Measurements from ENCODE around the gene KCNT1. TPM values are rescaled to one million over a fixed set of nuclear protein-coding genes. Genes with fewer than 3 reads are reported as not detected.

The KCNT1 gene
- total and polyA plus RNA-seq, 3 donors from 2014 or later = 1.8 to 7.3 (median 5.3) TPM

- no peak overlapping the region for H3K4me3 ChIP-seq
- whole genome bisulfite sequencing, 2 donors = 95% methylated on average over 10 to 19 of the region's 19 CpGs
- no peak for DNase-seq
- no peak overlapping the region for H3K27ac ChIP-seq
- intact Hi-C loops (cut with DNase I; ENCODE audit: low total_unique reads) = no loop called here
- no peaks in the 10 kb centered on the region for H3K27me3 ChIP-seq
- no peaks in the 10 kb centered on the region for H3K4me1 ChIP-seq
- H3K36me3 ChIP-seq (ENCODE audit: low read depth, missing control alignments) = no peaks in the 10 kb centered on the region
- TF ChIP-seq POLR2A (IDR thresholded peaks at IDR 0.05) = no peak
- no peak for TF ChIP-seq CTCF (IDR thresholded peaks at IDR 0.05)
- H3K9me3 ChIP-seq = no peaks in the 10 kb centered on the region
These were observed 11.0 kb upstream of the KCNT1 start for GRCh38 chr9:135690836-135691570.

DNA sequence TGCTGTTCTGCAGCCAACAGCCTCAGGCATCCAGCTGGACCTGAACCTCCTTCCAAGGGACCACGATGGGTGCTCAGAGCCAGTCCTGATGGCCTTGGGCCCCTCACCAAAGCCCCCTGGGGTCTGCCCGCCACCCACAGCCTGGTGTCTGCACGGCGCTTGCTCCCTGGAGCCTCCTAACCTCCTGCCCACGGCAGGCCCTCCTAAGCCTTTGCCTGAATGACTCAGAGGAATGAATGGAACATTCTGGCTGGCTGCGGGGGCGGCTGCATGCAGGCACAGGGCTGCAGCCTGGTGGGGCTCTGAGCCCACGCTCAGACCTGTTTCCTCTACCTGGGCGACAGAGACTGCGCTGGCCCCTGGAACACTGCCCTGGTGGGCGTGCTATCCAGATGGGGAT is 9.6 kb upstream of the KCNT1 start:
- H3K36me3 ChIP-seq (ENCODE audit: low read depth, missing control alignments) = no peaks in the 10 kb centered on the region
- H3K4me1 ChIP-seq = no peaks in the 10 kb centered on the region
- H3K4me3 ChIP-seq = no peak overlapping the region
- H3K27ac ChIP-seq = no peak overlapping the region
- intact Hi-C loops (cut with DNase I; ENCODE audit: low total_unique reads) = no loop called here
- DNase-seq = no peak
- WGBS, 2 donors = 78 to 83% methylated on average over 7 to 11 of the region's 11 CpGs
- no peaks in the 10 kb centered on the region for H3K27me3 ChIP-seq
- H3K9me3 ChIP-seq = no peaks in the 10 kb centered on the region
- no peak for TF ChIP-seq CTCF (IDR thresholded peaks at IDR 0.05)
- no peak for TF ChIP-seq POLR2A (IDR thresholded peaks at IDR 0.05)

DNA sequence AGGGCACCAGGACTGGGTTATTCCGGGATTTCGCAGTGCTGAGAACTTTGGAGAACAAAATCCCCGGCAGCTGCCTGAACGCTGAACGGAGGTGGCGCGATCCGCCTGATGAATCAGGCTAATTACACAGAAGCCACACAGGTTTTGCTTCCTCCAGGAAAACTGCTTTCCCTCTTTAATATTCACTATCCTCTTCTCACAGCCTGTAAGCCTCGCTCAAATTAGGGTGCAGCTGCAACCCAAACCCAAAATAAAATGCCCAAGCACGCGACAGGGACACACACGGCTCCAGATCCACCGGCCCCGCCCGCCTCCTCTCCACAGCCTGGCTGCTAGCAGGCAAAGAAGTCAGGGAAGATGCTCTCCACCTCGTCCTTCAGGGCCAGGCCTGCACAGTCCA is 8.7 kb upstream of the KCNT1 start:
- no peak for DNase-seq
- Histone ChIP-seq H3K27ac (no peak overlapping the region), H3K4me3 (no peak overlapping the region), H3K9me3 (no peaks in the 10 kb centered on the region), H3K4me1 (no peaks in the 10 kb centered on the region), H3K27me3 (no peaks in the 10 kb centered on the region), H3K36me3 (ENCODE audit: low read depth, missing control alignments) (no peaks in the 10 kb centered on the region)
- intact Hi-C loops (cut with DNase I; ENCODE audit: low total_unique reads) = no loop called here
- WGBS, 2 donors = 87 to 89% methylated on average over 15 to 16 of the region's 16 CpGs
- TF ChIP-seq POLR2A (IDR thresholded peaks at IDR 0.05) = no peak
- TF ChIP-seq CTCF (IDR thresholded peaks at IDR 0.05) = no peak

DNA sequence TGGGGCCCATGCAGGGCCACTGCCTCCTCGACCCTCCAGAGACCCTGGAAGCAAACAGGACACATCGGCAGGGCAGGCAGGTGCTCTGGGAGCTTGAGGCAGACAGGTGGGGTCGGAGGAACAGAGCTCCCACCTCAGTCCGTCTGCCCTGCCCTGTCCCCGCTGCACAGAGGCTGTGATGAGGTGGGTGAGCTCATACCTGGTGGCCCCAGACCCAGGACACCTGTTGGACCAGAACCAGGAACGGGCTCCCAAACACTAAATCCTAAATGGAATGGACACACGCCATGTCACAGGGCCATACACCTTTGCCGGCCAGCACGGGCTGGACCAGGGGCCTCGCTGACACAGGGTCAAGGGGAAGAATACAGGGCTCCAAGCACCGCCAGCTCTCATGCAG is 8.2 kb upstream of the KCNT1 start:
- no peaks in the 10 kb centered on the region for H3K9me3 ChIP-seq
- intact Hi-C loops (cut with DNase I; ENCODE audit: low total_unique reads) = no loop called here

More for the DNA sequence above, 8.2 kb upstream of the KCNT1 start:
- H3K36me3 ChIP-seq (ENCODE audit: low read depth, missing control alignments) = no peaks in the 10 kb centered on the region
- H3K27ac ChIP-seq = no peak overlapping the region
- 90 to 100% methylated on average over 1 to 11 of the region's 11 CpGs for WGBS, 2 donors
- no peaks in the 10 kb centered on the region for H3K4me1 ChIP-seq
- DNase-seq = no peak
- TF ChIP-seq POLR2A (IDR thresholded peaks at IDR 0.05) (no peak), CTCF (IDR thresholded peaks at IDR 0.05) (no peak)
- no peaks in the 10 kb centered on the region for H3K27me3 ChIP-seq
- no peak overlapping the region for H3K4me3 ChIP-seq
